Astrocyte of the cerebellum (primary cell): ENCODE measurements around the gene TMEM222.

Source experiments
- DNase-seq: peaks from one replicate; pipeline ENCODE4 v3.0.0-alpha.2; 2011; ENCODE audit warnings: low read depth
- H3K4me3 ChIP-seq: 2 replicates; pipeline ENCODE4 v1.5.1; 2011; ENCODE audit warnings: mild to moderate bottlenecking, low read depth, low read length, moderate library complexity
- CTCF ChIP-seq: IDR thresholded peaks from 2 replicates; pipeline ENCODE4 v1.5.1; 2012; ENCODE audit warnings: low read length, low read depth, moderate library complexity, mild to moderate bottlenecking; ENCODE audit errors: missing control alignments
- in situ Hi-C: cut with HindIII; loops from 2 replicates; pipeline ENCODE4 v1.10.0; 2017; ENCODE audit warnings: low sequenced_read_pairs

TMEM222 gene

DNA sequence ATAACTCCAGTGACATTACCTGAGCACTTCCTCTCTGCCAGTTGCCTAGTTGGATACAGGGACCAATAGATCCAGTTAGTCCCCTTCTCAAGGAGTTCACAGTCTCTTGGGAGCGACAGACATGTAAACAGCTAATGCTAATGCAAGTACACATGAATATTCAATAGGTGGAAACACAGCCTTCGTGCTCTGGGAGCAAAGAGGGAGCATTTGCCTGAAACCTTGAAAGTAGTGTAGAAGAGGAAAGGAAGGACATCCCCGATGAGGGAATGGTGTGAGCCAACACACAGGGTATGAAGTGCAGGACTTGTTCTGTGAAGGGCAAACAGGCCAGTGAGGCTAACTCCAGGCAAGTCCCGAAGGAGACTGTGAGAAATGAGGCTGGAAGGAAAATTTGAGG lies 3.8 kb upstream of the TMEM222 start:
- in situ Hi-C loops: no loop called here
- H3K4me3 ChIP-seq: no peak overlapping the region
- no peak for DNase-seq
- TF ChIP-seq CTCF: no peak

DNA sequence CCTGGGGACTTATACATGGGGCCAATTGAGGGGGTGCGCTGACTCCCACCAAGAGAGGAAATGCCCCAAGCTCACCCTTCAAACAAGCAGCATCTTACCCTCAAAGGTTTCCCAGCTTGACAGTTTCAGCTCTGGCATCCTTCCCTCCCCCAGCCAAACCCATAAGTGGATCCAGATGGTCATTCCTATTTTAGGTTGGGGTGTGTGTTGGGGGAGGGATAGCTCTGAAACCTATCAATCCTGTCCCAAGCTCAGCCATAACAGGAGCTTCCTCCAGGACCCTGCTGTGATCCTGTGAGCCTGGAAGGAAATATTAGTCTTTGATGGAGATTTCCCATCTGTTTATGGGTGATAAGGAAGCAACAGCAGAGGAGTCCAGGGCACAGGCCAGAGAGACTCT lies 3.4 kb upstream of the TMEM222 start:
- no peak overlapping the region for H3K4me3 ChIP-seq
- TF ChIP-seq CTCF: no peak
- no peak for DNase-seq
- in situ Hi-C loops: no loop called here

DNA sequence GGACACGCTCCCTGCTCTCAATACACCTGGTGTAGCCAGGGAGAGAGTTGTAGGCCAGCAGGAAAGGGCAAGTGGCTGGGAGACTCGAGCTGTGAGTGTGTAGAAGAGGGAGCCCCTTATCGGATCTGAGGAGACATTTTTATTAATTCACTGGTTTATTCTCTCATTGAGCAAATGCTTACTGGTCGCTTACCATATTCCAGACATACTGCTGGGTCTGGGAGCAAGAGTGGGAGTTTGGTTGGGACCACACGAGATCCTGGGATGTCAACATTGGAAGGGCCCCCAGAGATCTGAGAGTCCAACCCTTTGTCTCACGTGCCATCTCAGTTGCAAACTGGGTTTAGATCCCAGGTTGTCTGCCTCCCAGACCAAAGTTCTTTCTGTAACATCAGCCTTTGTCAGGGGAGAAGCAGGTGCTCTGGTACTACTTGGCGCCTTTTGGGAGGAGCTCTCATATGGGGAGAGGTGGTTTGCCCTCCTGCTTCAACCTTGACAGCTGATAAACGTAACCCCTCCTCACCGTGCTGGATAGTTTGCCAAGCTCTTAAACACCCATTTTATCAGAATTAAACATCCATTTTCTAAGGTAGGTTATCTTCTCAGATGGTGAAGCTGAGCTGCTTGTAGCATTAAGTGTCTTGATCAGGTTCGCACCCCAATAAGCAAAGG lies 742 bp downstream of the TMEM222 start:
- no peak for TF ChIP-seq CTCF
- no peak for DNase-seq

GRCh38 chr1:27325286-27325685 lies 3.3 kb downstream of the TMEM222 start:
- H3K4me3 ChIP-seq: no peak overlapping the region
- no peak for TF ChIP-seq CTCF
- no peak for DNase-seq
- in situ Hi-C loops: no loop called here

More for the DNA sequence above, 742 bp downstream of the TMEM222 start:
- in situ Hi-C loops: no loop called here
- H3K4me3 ChIP-seq: peak overlapping the region; percentile 100

DNA sequence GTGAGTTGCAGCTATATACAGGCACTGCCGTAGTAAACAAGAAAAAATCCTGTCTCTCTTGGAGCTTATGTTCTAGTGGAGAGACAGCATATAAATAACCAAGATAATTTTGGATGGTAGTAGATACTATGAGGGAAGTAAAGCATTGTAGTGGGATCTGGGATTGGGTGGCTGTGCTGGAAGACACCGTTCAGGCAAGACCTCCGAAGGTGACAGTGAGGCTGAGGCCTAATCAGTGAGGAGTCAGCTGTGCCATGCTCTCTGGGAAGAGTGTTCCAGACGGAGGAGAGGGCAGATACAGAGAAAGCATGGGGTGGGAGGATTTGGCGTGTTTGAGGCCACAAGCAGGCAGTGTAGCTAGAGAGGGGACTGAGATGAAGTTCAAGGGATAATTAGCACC lies 6.0 kb downstream of the TMEM222 start:
- no peak overlapping the region for H3K4me3 ChIP-seq
- DNase-seq: no peak
- TF ChIP-seq CTCF: no peak
- in situ Hi-C loops: no loop called here

DNA sequence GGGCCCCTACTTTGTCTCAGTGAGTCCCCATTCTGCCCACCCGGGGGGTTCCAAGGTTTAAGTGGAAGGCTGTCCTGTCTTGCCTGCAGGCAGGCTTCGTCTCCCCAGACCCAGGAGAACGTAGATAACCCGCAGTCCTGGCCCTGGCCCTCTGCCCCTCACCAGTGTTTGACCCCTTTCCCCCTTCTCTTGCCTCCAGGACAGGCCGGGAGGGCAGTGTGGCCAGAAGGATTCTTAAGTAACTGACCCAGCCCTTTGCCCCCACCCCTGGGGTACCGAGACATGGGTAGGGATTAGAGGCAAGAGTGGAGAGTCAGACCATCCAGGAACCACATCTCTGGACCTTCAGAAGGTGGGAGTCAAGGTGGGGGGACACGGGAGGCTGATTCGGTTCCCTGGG lies 8.8 kb downstream of the TMEM222 start:
- H3K4me3 ChIP-seq: no peak overlapping the region
- no peak for TF ChIP-seq CTCF
- no peak for DNase-seq
- in situ Hi-C loops: no loop called here
